GM19397 (cell line): Measurements from ENCODE around the gene TMEM208.

Experiments used
- ATAC-seq: cut with Tn5 transposase; IDR thresholded peaks from one replicate; pipeline ENCODE4 v1.9.1; 2021; ENCODE audit warnings: mild to moderate bottlenecking, moderate library complexity; ENCODE audit not compliant: unreplicated experiment

Gene TMEM208

GRCh38 chr16:67191411-67191994 is 35.4 kb upstream of the TMEM208 start:
- no peak for ATAC-seq

GRCh38 chr16:67191995-67192681 is 34.8 kb upstream of the TMEM208 start, which contains the start of gene E2F4:
Gene E2F4 (plus strand): TSS chr16:67192155. CDS start chr16:67192228, 73 bp downstream.
- ATAC-seq, result peak; percentile 91

DNA sequence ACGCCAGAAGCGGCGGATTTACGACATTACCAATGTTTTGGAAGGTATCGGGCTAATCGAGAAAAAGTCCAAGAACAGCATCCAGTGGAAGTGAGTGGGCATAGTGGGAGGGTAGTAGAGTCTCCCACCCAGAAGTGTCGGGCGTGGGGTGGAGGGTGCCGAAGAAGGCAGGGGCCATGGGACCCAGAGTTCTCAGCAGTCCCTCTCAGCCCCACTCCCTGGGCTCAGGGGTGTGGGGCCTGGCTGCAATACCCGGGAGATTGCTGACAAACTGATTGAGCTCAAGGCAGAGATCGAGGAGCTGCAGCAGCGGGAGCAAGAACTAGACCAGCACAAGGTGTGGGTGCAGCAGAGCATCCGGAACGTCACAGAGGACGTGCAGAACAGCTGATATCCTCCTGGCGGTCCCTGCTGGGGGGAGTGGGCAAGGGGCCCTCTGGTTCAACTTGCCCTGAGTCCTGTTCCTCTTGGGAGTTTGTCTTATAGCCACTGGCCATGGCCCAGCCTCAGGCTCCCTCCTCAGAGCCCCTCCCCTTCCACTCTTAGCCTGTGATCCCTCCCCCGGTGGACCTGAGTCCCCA is 34.1 kb upstream of the TMEM208 start:
- ATAC-seq, result no peak

- no peak for ATAC-seq
These were observed 33.4 kb upstream of the TMEM208 start for GRCh38 chr16:67193536-67193935.

- no peak for ATAC-seq
These were observed 32.7 kb upstream of the TMEM208 start for GRCh38 chr16:67194260-67194659.

DNA sequence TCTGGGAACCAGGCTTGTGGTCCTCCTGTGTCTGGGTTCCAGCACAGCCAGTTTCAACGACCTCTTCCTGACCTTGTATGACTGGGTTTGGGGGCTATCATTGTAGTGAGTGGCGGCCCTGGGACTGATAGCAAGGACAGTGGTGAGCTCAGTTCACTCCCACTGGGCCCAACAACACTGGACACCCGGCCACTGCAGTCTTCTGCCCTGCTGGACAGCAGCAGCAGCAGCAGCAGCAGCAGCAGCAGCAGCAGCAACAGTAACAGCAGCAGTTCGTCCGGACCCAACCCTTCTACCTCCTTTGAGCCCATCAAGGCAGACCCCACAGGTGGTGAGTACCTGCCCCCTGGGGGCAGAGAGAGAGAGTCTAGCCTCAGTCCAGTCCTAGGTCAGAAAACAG is 31.3 kb upstream of the TMEM208 start:
- ATAC-seq, result no peak

DNA sequence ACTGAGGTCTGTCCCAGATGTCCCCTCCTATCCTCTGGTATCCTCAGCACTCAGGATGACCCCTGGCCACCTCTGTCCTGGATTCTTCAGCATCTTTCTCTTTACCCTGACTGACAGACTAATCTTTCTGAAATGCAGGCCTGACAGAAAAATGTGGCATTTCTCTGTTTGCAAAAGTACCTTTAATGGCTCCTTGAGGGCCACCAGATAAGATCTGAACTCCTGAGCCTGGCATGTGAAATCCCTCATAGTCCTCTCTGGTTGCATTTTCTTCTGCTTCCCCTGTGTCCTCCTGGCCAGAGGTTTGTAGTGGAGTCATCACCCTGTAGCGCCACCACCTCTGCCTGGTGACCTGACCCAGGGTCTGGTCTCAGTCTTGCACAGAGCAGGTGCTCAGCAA is 30.0 kb upstream of the TMEM208 start:
- ATAC-seq, result no peak

- no peak for ATAC-seq
These were observed 29.2 kb upstream of the TMEM208 start for GRCh38 chr16:67197704-67198103.

- no peak for ATAC-seq
These were observed 28.6 kb upstream of the TMEM208 start for GRCh38 chr16:67198238-67198734.

- ATAC-seq, result no peak
These were observed 27.7 kb upstream of the TMEM208 start, which contains the start of gene ELMO3 for GRCh38 chr16:67199011-67199807. Gene ELMO3 (plus strand): TSS chr16:67199131. CDS start chr16:67199327, 196 bp downstream.

DNA sequence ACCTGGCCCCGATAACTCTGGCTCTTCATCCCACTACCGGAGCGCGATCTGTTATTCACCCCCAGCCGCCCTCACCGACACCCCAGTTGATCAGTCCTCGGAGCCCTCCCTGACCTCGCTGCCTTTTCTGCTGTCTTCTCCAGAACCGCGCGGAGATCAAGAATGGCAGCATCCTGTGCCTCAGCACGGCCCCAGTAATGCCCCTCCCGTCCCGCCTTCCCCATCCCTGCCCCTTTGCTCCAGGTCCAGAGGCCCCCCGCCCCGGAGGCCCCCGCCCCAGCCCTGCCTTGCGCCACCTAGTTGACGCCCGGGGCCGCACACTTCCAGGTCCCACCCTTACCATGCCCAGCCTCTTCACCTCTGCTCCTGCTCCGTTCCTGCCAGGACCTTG is 27.1 kb upstream of the TMEM208 start:
- no peak for ATAC-seq

- no peak for ATAC-seq
These were observed 26.4 kb upstream of the TMEM208 start for GRCh38 chr16:67200491-67200890.

DNA sequence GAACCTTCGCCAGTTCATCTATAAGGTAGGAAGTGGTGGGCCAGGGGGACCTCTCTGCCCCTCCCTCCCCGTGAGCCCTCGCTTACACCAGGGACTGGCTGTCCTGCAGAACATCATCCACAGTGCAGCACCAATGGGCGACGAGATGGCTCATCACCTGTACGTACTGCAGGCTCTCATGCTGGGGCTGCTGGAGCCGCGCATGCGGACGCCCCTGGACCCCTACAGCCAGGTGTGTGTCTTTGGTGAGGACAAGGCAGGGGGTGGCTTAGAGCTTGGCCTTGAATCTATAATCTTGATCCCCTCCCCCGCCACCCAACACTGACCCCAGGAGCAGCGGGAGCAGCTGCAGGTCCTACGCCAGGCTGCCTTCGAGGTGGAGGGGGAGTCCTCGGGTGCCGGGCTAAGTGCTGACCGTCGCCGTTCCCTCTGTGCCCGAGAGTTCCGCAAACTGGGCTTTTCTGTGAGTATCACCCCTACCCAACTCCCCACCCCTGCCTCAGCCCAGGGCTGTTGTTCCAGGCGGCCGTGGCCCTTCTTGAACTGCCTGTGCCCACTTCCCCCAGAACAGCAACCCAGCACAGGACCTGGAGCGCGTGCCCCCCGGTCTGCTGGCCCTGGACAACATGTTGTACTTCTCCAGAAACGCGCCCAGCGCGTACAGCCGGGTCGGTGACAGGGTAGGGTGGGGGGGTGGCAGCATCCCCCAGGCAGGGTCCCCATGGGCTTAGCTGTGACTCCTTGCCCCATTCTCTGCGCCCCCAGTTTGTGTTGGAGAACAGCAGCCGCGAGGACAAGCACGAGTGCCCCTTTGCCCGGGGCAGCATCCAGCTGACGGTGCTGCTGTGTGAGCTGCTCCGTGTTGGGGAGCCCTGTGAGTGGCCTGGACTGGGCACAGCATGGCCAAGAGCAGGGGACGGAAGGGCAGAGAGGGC is 25.3 kb upstream of the TMEM208 start:
- ATAC-seq, result no peak

- no peak for ATAC-seq
These were observed 24.5 kb upstream of the TMEM208 start for GRCh38 chr16:67202426-67202825.

DNA sequence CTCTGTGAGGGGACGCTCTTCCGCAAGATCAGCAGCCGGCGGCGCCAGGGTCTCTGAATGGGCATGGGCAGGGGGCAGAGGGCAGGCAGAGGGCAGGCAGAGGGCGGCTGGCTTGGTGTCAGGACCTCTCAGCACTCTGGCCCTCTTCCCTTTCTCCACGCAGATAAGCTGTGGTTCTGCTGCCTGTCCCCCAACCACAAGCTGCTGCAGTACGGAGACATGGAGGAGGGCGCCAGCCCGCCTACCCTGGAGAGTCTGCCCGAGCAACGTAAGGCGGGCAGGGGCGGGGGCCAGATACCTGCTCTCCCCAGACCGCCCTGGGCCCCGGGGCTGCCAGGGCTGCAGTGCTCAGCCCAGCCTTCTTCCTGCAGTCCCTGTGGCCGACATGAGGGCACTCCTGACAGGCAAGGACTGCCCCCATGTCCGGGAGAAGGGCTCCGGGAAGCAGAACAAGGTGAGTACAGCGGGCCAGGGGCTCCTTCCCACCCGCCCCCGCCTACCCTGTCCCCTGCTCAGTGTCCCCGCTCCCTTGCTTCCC is 23.9 kb upstream of the TMEM208 start:
- no peak for ATAC-seq

- ATAC-seq, result no peak
These were observed 22.9 kb upstream of the TMEM208 start for GRCh38 chr16:67204076-67204475.

- no peak for ATAC-seq
These were observed 20.6 kb upstream of the TMEM208 start for GRCh38 chr16:67206129-67206837.

- no peak for ATAC-seq
These were observed 20.1 kb upstream of the TMEM208 start for GRCh38 chr16:67206838-67207248.
